Measurements from ENCODE around the gene TEK.

TEK gene

DNA sequence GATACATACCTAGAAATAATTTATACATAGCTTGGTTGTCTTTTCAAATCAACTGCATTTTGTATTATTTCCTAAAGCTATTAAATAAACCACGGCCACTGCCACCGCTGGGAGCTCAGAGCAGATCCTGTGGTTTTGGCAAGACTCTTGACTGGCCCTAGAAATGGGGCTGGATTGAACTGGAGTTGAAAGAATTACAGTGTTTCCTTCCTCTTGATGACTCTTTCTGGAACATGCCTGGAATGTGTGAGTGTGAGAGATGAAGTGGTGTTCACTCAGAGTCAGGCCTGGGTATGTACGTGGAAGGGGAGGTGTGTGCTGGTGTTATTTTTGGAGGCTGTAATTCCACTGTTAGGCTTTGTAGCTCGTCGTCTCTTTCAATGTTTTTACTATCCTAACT, 45.9 kb downstream of the TEK start:
- Histone ChIP-seq H3K9ac (ENCODE audit: low read length) (no peak overlapping the region), H3K27me3 (ENCODE audit: control insufficient read depth in 1 of 2, insufficient read depth in 2 of 2, low read length in 2 of 2) (no peaks in the 10 kb centered on the region), H3K27ac (ENCODE audit: low read depth, low read length) (no peak overlapping the region), H3K36me3 (ENCODE audit: insufficient read depth, low read length) (no peaks in the 10 kb centered on the region), H3K9me3 (ENCODE audit: low read length) (no peaks in the 10 kb centered on the region), H3K4me1 (ENCODE audit: insufficient read depth, low read length) (peaks cover 35% of the 10 kb centered on the region), H3K4me3 (ENCODE audit: low read depth in 1 of 2, low read length in 2 of 2) (no peak overlapping the region)

DNA sequence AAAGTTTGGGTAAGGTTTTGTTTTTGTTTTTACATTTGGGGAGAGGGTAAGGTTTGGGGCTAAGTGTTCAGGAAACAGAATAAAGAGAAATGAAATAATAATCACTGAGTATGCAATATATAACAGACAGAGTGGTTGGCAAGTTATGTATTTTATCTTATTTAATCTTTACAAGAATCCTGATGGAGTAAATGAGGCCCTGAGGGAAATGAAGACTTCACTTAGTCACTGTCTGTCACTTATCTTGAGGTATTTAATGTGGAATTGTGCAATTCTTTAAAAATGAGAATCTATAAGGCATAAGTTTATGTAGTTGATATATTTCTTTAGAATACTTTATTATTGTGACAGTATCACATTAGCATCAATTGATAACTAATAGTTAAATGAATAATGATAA, 48.1 kb downstream of the TEK start:
- H3K27ac ChIP-seq (ENCODE audit: low read depth, low read length), result no peak overlapping the region
- H3K36me3 ChIP-seq (ENCODE audit: insufficient read depth, low read length), result no peaks in the 10 kb centered on the region
- no peaks in the 10 kb centered on the region for H3K9me3 ChIP-seq (ENCODE audit: low read length)
- H3K4me3 ChIP-seq (ENCODE audit: low read depth in 1 of 2, low read length in 2 of 2), result no peak overlapping the region
- no peaks in the 10 kb centered on the region for H3K27me3 ChIP-seq (ENCODE audit: control insufficient read depth in 1 of 2, insufficient read depth in 2 of 2, low read length in 2 of 2)
- H3K4me1 ChIP-seq (ENCODE audit: insufficient read depth, low read length), result peaks cover 17% of the 10 kb centered on the region
- no peak overlapping the region for H3K9ac ChIP-seq (ENCODE audit: low read length)

DNA sequence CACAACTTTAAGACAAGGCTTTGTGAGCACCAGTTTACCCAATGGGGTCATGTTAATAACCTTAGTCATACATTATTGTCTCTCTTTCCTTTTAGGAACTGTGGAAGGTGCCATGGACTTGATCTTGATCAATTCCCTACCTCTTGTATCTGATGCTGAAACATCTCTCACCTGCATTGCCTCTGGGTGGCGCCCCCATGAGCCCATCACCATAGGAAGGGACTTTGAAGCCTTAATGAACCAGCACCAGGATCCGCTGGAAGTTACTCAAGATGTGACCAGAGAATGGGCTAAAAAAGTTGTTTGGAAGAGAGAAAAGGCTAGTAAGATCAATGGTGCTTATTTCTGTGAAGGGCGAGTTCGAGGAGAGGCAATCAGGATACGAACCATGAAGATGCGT, 48.7 kb downstream of the TEK start:
- no peak overlapping the region for H3K27ac ChIP-seq (ENCODE audit: low read depth, low read length)
- H3K9ac ChIP-seq (ENCODE audit: low read length), result no peak overlapping the region
- no peaks in the 10 kb centered on the region for H3K9me3 ChIP-seq (ENCODE audit: low read length)
- no peaks in the 10 kb centered on the region for H3K36me3 ChIP-seq (ENCODE audit: insufficient read depth, low read length)
- H3K4me3 ChIP-seq (ENCODE audit: low read depth in 1 of 2, low read length in 2 of 2), result no peak overlapping the region
- peaks cover 19% of the 10 kb centered on the region for H3K4me1 ChIP-seq (ENCODE audit: insufficient read depth, low read length)
- H3K27me3 ChIP-seq (ENCODE audit: control insufficient read depth in 1 of 2, insufficient read depth in 2 of 2, low read length in 2 of 2), result no peaks in the 10 kb centered on the region

DNA sequence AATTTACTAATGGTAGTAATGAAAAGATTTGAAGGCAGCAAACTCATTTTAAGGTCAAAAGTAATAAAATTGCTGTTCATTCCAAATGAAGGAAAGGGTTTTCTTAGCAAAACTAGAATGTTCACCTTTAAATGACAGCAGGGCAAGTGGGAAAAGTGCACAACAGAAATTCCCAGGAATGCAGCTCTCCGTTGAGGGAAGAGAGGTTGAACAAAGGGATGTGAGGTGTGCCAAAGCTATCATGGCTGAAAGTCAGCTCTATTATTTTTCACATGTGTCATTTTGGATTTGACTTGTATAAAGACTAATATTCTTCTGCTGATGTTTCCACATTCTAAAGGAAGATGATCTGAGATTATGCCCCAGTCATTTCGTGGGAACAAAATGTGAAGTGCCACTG, 51.6 kb downstream of the TEK start:
- Histone ChIP-seq H3K9me3 (ENCODE audit: low read length) (no peaks in the 10 kb centered on the region), H3K36me3 (ENCODE audit: insufficient read depth, low read length) (no peaks in the 10 kb centered on the region), H3K27ac (ENCODE audit: low read depth, low read length) (no peak overlapping the region), H3K27me3 (ENCODE audit: control insufficient read depth in 1 of 2, insufficient read depth in 2 of 2, low read length in 2 of 2) (no peaks in the 10 kb centered on the region), H3K9ac (ENCODE audit: low read length) (no peak overlapping the region), H3K4me3 (ENCODE audit: low read depth in 1 of 2, low read length in 2 of 2) (no peak overlapping the region), H3K4me1 (ENCODE audit: insufficient read depth, low read length) (peaks cover 19% of the 10 kb centered on the region)

GRCh38 chr9:27162045-27162444, 53.0 kb downstream of the TEK start:
- H3K27ac ChIP-seq (ENCODE audit: low read depth, low read length), result no peak overlapping the region
- no peak overlapping the region for H3K9ac ChIP-seq (ENCODE audit: low read length)
- H3K36me3 ChIP-seq (ENCODE audit: insufficient read depth, low read length), result no peaks in the 10 kb centered on the region
- H3K4me1 ChIP-seq (ENCODE audit: insufficient read depth, low read length), result peaks cover 22% of the 10 kb centered on the region
- no peaks in the 10 kb centered on the region for H3K27me3 ChIP-seq (ENCODE audit: control insufficient read depth in 1 of 2, insufficient read depth in 2 of 2, low read length in 2 of 2)
- H3K4me3 ChIP-seq (ENCODE audit: low read depth in 1 of 2, low read length in 2 of 2), result no peak overlapping the region
- no peaks in the 10 kb centered on the region for H3K9me3 ChIP-seq (ENCODE audit: low read length)

GRCh38 chr9:27165068-27165467, 56.0 kb downstream of the TEK start:
- H3K27me3 ChIP-seq (ENCODE audit: control insufficient read depth in 1 of 2, insufficient read depth in 2 of 2, low read length in 2 of 2), result no peaks in the 10 kb centered on the region
- no peak overlapping the region for H3K9ac ChIP-seq (ENCODE audit: low read length)
- no peak overlapping the region for H3K27ac ChIP-seq (ENCODE audit: low read depth, low read length)
- no peak overlapping the region for H3K4me3 ChIP-seq (ENCODE audit: low read depth in 1 of 2, low read length in 2 of 2)
- no peaks in the 10 kb centered on the region for H3K9me3 ChIP-seq (ENCODE audit: low read length)
- H3K36me3 ChIP-seq (ENCODE audit: insufficient read depth, low read length), result no peaks in the 10 kb centered on the region
- peaks cover 22% of the 10 kb centered on the region for H3K4me1 ChIP-seq (ENCODE audit: insufficient read depth, low read length)

DNA sequence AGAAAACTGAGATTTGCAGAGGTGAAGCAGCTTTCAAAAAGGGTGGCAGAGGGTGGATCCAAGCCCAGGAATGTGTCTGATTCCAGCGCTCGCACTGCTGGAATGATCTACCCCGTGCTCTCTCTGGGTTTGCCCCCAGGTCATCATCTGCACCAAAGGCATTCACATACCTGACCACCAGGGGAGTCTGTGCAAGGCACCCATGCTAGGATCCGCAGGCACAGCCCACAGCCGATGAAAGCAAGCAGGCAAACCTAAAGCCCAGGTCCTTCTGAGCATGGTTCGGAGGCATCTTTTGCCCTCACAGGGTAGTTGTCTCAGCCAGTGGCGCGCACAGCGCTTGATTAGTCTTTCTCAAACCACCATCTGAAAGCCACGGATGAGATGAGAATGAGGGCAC, 56.6 kb downstream of the TEK start:
- no peak overlapping the region for H3K27ac ChIP-seq (ENCODE audit: low read depth, low read length)
- H3K4me1 ChIP-seq (ENCODE audit: insufficient read depth, low read length), result peaks cover 22% of the 10 kb centered on the region
- no peak overlapping the region for H3K4me3 ChIP-seq (ENCODE audit: low read depth in 1 of 2, low read length in 2 of 2)
- no peaks in the 10 kb centered on the region for H3K9me3 ChIP-seq (ENCODE audit: low read length)
- H3K36me3 ChIP-seq (ENCODE audit: insufficient read depth, low read length), result no peaks in the 10 kb centered on the region
- H3K27me3 ChIP-seq (ENCODE audit: control insufficient read depth in 1 of 2, insufficient read depth in 2 of 2, low read length in 2 of 2), result no peaks in the 10 kb centered on the region
- no peak overlapping the region for H3K9ac ChIP-seq (ENCODE audit: low read length)

- Histone ChIP-seq H3K4me3 (ENCODE audit: low read depth in 1 of 2, low read length in 2 of 2) (no peak overlapping the region), H3K9me3 (ENCODE audit: low read length) (no peaks in the 10 kb centered on the region), H3K4me1 (ENCODE audit: insufficient read depth, low read length) (peaks cover 13% of the 10 kb centered on the region), H3K27ac (ENCODE audit: low read depth, low read length) (no peak overlapping the region), H3K27me3 (ENCODE audit: control insufficient read depth in 1 of 2, insufficient read depth in 2 of 2, low read length in 2 of 2) (no peaks in the 10 kb centered on the region), H3K9ac (ENCODE audit: low read length) (no peak overlapping the region), H3K36me3 (ENCODE audit: insufficient read depth, low read length) (no peaks in the 10 kb centered on the region)
Measured at GRCh38 chr9:27168496-27168895, 59.5 kb downstream of the TEK start.

GRCh38 chr9:27168951-27169350, 59.9 kb downstream of the TEK start:
- H3K4me3 ChIP-seq (ENCODE audit: low read depth in 1 of 2, low read length in 2 of 2), result no peak overlapping the region
- H3K27me3 ChIP-seq (ENCODE audit: control insufficient read depth in 1 of 2, insufficient read depth in 2 of 2, low read length in 2 of 2), result no peaks in the 10 kb centered on the region
- no peaks in the 10 kb centered on the region for H3K36me3 ChIP-seq (ENCODE audit: insufficient read depth, low read length)
- no peaks in the 10 kb centered on the region for H3K9me3 ChIP-seq (ENCODE audit: low read length)
- no peak overlapping the region for H3K9ac ChIP-seq (ENCODE audit: low read length)
- peaks cover 13% of the 10 kb centered on the region for H3K4me1 ChIP-seq (ENCODE audit: insufficient read depth, low read length)
- no peak overlapping the region for H3K27ac ChIP-seq (ENCODE audit: low read depth, low read length)

GRCh38 chr9:27176971-27177370, 67.9 kb downstream of the TEK start:
- Histone ChIP-seq H3K36me3 (ENCODE audit: insufficient read depth, low read length) (no peaks in the 10 kb centered on the region), H3K27ac (ENCODE audit: low read depth, low read length) (no peak overlapping the region), H3K27me3 (ENCODE audit: control insufficient read depth in 1 of 2, insufficient read depth in 2 of 2, low read length in 2 of 2) (no peaks in the 10 kb centered on the region), H3K4me1 (ENCODE audit: insufficient read depth, low read length) (no peaks in the 10 kb centered on the region), H3K4me3 (ENCODE audit: low read depth in 1 of 2, low read length in 2 of 2) (no peak overlapping the region), H3K9ac (ENCODE audit: low read length) (no peak overlapping the region), H3K9me3 (ENCODE audit: low read length) (no peaks in the 10 kb centered on the region)

DNA sequence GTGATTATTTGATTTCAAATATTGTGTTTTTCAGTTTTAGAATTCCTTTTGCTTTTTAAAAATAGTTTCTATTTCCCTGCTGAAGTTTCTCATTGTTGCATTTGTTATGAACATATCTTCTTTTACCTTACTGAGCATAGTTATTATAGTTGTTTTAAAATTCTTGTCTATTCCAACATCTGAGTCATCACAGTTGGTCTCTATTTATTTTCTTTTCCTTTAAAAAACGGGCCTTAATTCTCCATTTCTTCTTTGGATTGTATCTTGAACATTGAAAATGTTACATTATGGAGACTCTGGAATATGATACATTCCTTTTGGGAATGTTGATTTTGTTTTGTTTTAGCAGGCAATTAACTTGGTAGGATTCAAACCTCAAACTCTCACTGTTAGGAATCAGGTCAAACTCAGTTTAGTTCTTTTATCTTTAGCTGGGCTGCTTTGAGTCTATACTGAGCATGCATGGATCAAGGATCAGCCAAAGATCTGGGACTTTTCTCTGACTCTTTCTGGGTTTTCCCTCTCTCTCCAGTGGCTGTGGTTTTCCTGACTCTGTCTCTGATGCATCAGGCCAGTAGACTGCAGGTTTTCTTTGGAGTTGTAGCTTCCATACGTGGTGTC, 70.3 kb downstream of the TEK start:
- H3K9ac ChIP-seq (ENCODE audit: low read length), result no peak overlapping the region
- H3K36me3 ChIP-seq (ENCODE audit: insufficient read depth, low read length), result no peaks in the 10 kb centered on the region
- no peaks in the 10 kb centered on the region for H3K9me3 ChIP-seq (ENCODE audit: low read length)
- no peaks in the 10 kb centered on the region for H3K27me3 ChIP-seq (ENCODE audit: control insufficient read depth in 1 of 2, insufficient read depth in 2 of 2, low read length in 2 of 2)
- peaks cover 3% of the 10 kb centered on the region for H3K4me1 ChIP-seq (ENCODE audit: insufficient read depth, low read length)
- H3K27ac ChIP-seq (ENCODE audit: low read depth, low read length), result no peak overlapping the region
- H3K4me3 ChIP-seq (ENCODE audit: low read depth in 1 of 2, low read length in 2 of 2), result no peak overlapping the region

DNA sequence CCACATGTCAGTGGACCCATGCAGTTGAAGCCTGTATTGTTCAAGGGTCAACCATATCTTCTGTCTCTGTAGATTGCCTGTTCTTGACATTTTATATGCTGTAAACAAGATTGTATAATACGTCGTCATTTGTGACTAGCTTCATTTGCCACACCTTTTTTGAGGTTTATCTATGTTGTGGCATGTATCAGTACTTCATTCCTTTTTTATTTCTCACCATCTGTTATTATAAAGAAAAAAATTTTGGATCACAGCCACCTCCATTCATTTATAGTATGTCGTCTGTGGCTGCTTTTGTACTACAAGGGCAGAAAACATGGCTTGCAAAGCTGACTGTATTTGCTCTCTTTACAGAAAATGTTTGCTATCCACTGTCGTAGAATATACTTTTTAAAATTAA, 72.4 kb downstream of the TEK start:
- peaks cover 3% of the 10 kb centered on the region for H3K4me1 ChIP-seq (ENCODE audit: insufficient read depth, low read length)

More for the DNA sequence above, 72.4 kb downstream of the TEK start:
- Histone ChIP-seq H3K27me3 (ENCODE audit: control insufficient read depth in 1 of 2, insufficient read depth in 2 of 2, low read length in 2 of 2) (no peaks in the 10 kb centered on the region), H3K9me3 (ENCODE audit: low read length) (no peaks in the 10 kb centered on the region), H3K4me3 (ENCODE audit: low read depth in 1 of 2, low read length in 2 of 2) (no peak overlapping the region), H3K36me3 (ENCODE audit: insufficient read depth, low read length) (no peaks in the 10 kb centered on the region), H3K9ac (ENCODE audit: low read length) (no peak overlapping the region), H3K27ac (ENCODE audit: low read depth, low read length) (no peak overlapping the region)

Data from muscle layer of colon (tissue), 2 donors.